ENCODE results near the gene CSNK1E.

DNA sequence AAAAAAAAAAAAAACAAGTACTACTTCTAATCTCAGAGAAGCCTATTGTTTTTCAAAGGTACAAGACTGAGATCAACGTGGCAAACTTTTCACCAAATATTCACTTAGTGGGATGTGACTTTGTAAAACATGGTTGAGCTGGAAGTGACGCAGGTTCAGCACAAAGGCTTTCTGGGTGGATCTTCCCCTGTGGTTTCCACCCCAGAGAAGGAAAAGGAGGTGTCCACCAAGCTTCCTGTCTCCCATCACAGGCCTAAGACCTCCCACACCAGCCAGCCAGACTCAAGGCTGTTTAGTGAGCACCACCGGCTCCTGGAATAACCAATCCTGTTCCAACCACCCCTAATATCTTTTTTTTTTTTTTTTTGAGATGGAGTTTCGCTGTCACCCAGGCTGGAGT lies 50.1 kb downstream of the CSNK1E start:
- TF ChIP-seq, protein P1, sequence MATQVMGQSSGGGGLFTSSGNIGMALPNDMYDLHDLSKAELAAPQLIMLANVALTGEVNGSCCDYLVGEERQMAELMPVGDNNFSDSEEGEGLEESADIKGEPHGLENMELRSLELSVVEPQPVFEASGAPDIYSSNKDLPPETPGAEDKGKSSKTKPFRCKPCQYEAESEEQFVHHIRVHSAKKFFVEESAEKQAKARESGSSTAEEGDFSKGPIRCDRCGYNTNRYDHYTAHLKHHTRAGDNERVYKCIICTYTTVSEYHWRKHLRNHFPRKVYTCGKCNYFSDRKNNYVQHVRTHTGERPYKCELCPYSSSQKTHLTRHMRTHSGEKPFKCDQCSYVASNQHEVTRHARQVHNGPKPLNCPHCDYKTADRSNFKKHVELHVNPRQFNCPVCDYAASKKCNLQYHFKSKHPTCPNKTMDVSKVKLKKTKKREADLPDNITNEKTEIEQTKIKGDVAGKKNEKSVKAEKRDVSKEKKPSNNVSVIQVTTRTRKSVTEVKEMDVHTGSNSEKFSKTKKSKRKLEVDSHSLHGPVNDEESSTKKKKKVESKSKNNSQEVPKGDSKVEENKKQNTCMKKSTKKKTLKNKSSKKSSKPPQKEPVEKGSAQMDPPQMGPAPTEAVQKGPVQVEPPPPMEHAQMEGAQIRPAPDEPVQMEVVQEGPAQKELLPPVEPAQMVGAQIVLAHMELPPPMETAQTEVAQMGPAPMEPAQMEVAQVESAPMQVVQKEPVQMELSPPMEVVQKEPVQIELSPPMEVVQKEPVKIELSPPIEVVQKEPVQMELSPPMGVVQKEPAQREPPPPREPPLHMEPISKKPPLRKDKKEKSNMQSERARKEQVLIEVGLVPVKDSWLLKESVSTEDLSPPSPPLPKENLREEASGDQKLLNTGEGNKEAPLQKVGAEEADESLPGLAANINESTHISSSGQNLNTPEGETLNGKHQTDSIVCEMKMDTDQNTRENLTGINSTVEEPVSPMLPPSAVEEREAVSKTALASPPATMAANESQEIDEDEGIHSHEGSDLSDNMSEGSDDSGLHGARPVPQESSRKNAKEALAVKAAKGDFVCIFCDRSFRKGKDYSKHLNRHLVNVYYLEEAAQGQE (IDR thresholded peaks at IDR 0.05; ENCODE audit: insufficient replicate concordance, low read depth): no peak
- TF ChIP-seq POLR2AphosphoS5 (IDR thresholded peaks at IDR 0.05; ENCODE audit: low read depth) (no peak), GABPA (IDR thresholded peaks at IDR 0.05; ENCODE audit: low read depth) (no peak), SPI1 (IDR thresholded peaks at IDR 0.05; ENCODE audit: borderline replicate concordance, low read depth) (no peak)
- TF ChIP-seq, protein P2, sequence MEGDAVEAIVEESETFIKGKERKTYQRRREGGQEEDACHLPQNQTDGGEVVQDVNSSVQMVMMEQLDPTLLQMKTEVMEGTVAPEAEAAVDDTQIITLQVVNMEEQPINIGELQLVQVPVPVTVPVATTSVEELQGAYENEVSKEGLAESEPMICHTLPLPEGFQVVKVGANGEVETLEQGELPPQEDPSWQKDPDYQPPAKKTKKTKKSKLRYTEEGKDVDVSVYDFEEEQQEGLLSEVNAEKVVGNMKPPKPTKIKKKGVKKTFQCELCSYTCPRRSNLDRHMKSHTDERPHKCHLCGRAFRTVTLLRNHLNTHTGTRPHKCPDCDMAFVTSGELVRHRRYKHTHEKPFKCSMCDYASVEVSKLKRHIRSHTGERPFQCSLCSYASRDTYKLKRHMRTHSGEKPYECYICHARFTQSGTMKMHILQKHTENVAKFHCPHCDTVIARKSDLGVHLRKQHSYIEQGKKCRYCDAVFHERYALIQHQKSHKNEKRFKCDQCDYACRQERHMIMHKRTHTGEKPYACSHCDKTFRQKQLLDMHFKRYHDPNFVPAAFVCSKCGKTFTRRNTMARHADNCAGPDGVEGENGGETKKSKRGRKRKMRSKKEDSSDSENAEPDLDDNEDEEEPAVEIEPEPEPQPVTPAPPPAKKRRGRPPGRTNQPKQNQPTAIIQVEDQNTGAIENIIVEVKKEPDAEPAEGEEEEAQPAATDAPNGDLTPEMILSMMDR (IDR thresholded peaks at IDR 0.05; ENCODE audit: insufficient read depth, low read length): no peak

Measured in HL-60 (cell line).